Adipose tissue (tissue), 3 donors: ENCODE results near the gene TRPV5. TPM values are rescaled to one million over a fixed set of nuclear protein-coding genes. Genes with fewer than 3 reads are reported as not detected.

Source experiments
- H3K27ac ChIP-seq: one replicate; pipeline ENCODE4 v1.5.1; 2013; ENCODE audit warnings: low read depth, low read length
- WGBS, 3 donors: extraction: QIAGEN DNeasy Blood & Tissue Kit; methylation state at CpG; one replicate each; pipeline ENCODE4 v1.1.7; 2013; 5-methylcytosine and 5-hydroxymethylcytosine counted together
- polyA plus RNA-seq, 3 donors: library from polyadenylated mRNA; stranded (reverse); fragments of 200-250 nt; gene quantifications; one replicate each; pipeline ENCODE4 v1.2.3, GENCODE V29; 2013
- donor health status: healthy with polysubstance abuse.
- donor health status: Bipolar disorder and iron deficiency.
- donor health status: healthy.

The TRPV5 gene
- polyA plus RNA-seq, 3 donors = 0.05 TPM; not detected in 2

- H3K27ac ChIP-seq = no peak overlapping the region
- WGBS, 3 donors = 90 to 95% (median 92%) methylated on average over 3 of the region's 3 CpGs
Observed at GRCh38 chr7:142878315-142878714, 55.2 kb downstream of the TRPV5 start.

- 87 to 88% (median 87%) methylated on average over 18 of the region's 18 CpGs for WGBS, 3 donors
- H3K27ac ChIP-seq = no peak overlapping the region
Observed at GRCh38 chr7:142876991-142877910, 56.3 kb downstream of the TRPV5 start.

GRCh38 chr7:142876236-142876960 lies 57.1 kb downstream of the TRPV5 start:
- 80 to 85% (median 85%) methylated on average over 9 of the region's 9 CpGs for whole genome bisulfite sequencing, 3 donors

GRCh38 chr7:142875456-142875855 lies 58.1 kb downstream of the TRPV5 start:
- no peak overlapping the region for H3K27ac ChIP-seq
- WGBS, 3 donors = 82 to 92% (median 89%) methylated on average over 14 of the region's 14 CpGs

More at GRCh38 chr7:142876236-142876960, 57.1 kb downstream of the TRPV5 start:
- H3K27ac ChIP-seq = no peak overlapping the region

- no peak overlapping the region for H3K27ac ChIP-seq
- 88 to 100% (median 90%) methylated on average over 6 of the region's 6 CpGs for WGBS, 3 donors
Observed at GRCh38 chr7:142874837-142875236, 58.7 kb downstream of the TRPV5 start.

- WGBS, 3 donors = 84 to 91% (median 87%) methylated on average over 7 of the region's 7 CpGs
- H3K27ac ChIP-seq = no peak overlapping the region
Observed at GRCh38 chr7:142874409-142874808, 59.1 kb downstream of the TRPV5 start.

- WGBS, 3 donors = 73 to 89% (median 87%) methylated on average over 5 of the region's 5 CpGs
- H3K27ac ChIP-seq = no peak overlapping the region
Observed at GRCh38 chr7:142873871-142874270, 59.7 kb downstream of the TRPV5 start.

- no peak overlapping the region for H3K27ac ChIP-seq
- 74 to 88% (median 85%) methylated on average over 10 to 11 of the region's 11 CpGs for WGBS, 3 donors
Observed at GRCh38 chr7:142873281-142873784, 60.2 kb downstream of the TRPV5 start.

- H3K27ac ChIP-seq = no peak overlapping the region
- 87 to 88% (median 88%) methylated on average over 15 of the region's 15 CpGs for WGBS, 3 donors
Observed at GRCh38 chr7:142872106-142872675, 61.4 kb downstream of the TRPV5 start.

GRCh38 chr7:142871260-142872105 lies 62.1 kb downstream of the TRPV5 start:
- 82 to 89% (median 82%) methylated on average over 23 of the region's 23 CpGs for WGBS, 3 donors

GRCh38 chr7:142870566-142871259 lies 62.8 kb downstream of the TRPV5 start:
- 81 to 88% (median 87%) methylated on average over 14 of the region's 14 CpGs for WGBS, 3 donors
- no peak overlapping the region for H3K27ac ChIP-seq

More at GRCh38 chr7:142871260-142872105, 62.1 kb downstream of the TRPV5 start:
- no peak overlapping the region for H3K27ac ChIP-seq

- WGBS, 3 donors = 67 to 81% (median 80%) methylated on average over 8 of the region's 8 CpGs
- no peak overlapping the region for H3K27ac ChIP-seq
Observed at GRCh38 chr7:142870147-142870559, 63.4 kb downstream of the TRPV5 start.

GRCh38 chr7:142869434-142869833 lies 64.1 kb downstream of the TRPV5 start:
- H3K27ac ChIP-seq = no peak overlapping the region

GRCh38 chr7:142868986-142869415 lies 64.5 kb downstream of the TRPV5 start:
- H3K27ac ChIP-seq = no peak overlapping the region
- 90 to 95% (median 94%) methylated on average over 11 of the region's 11 CpGs for WGBS, 3 donors

More at GRCh38 chr7:142869434-142869833, 64.1 kb downstream of the TRPV5 start:
- 76 to 89% (median 86%) methylated on average over 2 of the region's 2 CpGs for WGBS, 3 donors

GRCh38 chr7:142868188-142868985 lies 65.2 kb downstream of the TRPV5 start:
- no peak overlapping the region for H3K27ac ChIP-seq
- 82 to 89% (median 87%) methylated on average over 28 to 30 of the region's 31 CpGs for WGBS, 3 donors

GRCh38 chr7:142867398-142868187 lies 66.0 kb downstream of the TRPV5 start:
- 72 to 83% (median 76%) methylated on average over 17 to 18 of the region's 18 CpGs for WGBS, 3 donors

More at GRCh38 chr7:142867398-142868187, 66.0 kb downstream of the TRPV5 start:
- no peak overlapping the region for H3K27ac ChIP-seq
